HG03103 (cell line): ENCODE results near the gene LCE1C.

Source experiments
- ATAC-seq: cut with Tn5 transposase; IDR thresholded peaks from one replicate; pipeline ENCODE4 v1.9.1; 2021; ENCODE audit warnings: low read depth; ENCODE audit not compliant: unreplicated experiment

Gene LCE1C

GRCh38 chr1:152760551-152761190, 45.8 kb downstream of the LCE1C start:
- ATAC-seq: no peak

- ATAC-seq: no peak
Measured at GRCh38 chr1:152759453-152760173, 46.8 kb downstream of the LCE1C start.

GRCh38 chr1:152758636-152759035, 47.8 kb downstream of the LCE1C start:
- ATAC-seq: no peak

- ATAC-seq: no peak
Measured at GRCh38 chr1:152757747-152758146, 48.7 kb downstream of the LCE1C start, which contains the start of gene KPRP. TSS of gene KPRP (plus strand) at chr1:152758025. CDS start at chr1:152759589, 1,564 bp downstream.

GRCh38 chr1:152756872-152757271, 49.6 kb downstream of the LCE1C start:
- ATAC-seq: no peak
